ENCODE measurements around the gene SPIN1. TPM values are rescaled to one million over a fixed set of nuclear protein-coding genes. Genes with fewer than 3 reads are reported as not detected.
A peak's percentile ranks its signal among the peaks of the same experiment; 100 is the strongest.

Gene SPIN1
- total RNA-seq, 2 donors from 2014 or later = 55.6 to 56.3 TPM

DNA sequence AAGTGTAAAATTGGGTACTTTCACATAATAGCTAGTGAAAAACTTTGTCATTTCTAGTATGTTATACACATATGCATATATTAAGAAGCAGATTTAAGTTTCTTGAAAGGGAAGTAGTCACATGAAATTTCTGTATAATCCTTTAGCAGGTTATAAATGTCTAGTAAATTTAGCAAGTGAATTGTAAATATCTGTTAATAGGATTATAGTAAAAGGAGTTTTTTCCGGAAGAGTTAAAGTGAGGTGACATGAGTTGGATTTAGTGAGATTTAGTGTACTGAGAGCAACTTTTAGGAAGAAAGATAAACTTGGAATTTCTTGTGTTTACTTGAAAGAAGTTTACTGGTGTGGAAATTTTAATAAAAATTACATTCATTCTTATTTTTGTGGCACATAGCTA, 38.4 kb downstream of the SPIN1 start:
- DNase-seq (no peak), ATAC-seq (no peak)
- intact Hi-C loops (cut with DNase I) = no loop called here

DNA sequence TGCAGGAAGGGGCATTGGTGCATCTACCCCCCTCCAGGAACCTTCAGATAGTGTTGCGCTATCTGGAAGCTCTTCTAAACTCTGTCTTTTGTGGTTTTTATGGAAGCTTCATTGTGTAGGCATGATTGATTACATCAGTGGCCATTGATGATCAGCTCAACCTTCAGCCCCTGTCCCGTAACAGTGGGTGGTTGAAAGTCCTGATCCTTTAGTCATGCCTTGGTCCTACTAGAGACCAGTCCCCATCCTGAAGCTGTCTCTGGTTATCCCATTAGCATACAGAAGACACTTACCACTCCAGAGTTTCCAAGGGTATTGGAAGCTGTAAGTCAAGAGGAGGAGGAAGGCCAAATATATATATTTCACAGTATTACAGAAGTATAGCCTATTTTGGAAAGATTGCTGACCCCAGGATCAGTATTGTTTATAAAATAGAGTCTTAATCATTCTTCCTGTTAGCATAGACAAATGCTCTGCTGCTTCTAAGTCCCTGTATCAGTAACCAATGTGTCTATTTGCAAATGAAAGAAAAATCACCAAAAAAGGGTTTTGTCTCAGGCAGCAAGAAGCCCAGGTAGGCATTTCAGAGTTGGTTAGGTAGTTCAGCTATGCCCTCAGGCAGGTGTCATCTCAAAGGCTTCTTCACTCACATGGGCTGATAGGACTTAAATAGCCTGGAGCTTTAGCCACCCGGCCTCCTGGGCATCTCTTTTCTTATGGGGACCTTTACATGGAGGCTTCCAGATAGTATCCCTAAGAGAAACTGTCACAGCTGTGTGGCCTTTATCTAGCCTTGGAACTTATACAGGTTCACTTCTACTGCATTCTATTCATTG, 41.6 kb downstream of the SPIN1 start:
- ATAC-seq (no peak), DNase-seq (no peak)
- intact Hi-C loops (cut with DNase I) = no loop called here

DNA sequence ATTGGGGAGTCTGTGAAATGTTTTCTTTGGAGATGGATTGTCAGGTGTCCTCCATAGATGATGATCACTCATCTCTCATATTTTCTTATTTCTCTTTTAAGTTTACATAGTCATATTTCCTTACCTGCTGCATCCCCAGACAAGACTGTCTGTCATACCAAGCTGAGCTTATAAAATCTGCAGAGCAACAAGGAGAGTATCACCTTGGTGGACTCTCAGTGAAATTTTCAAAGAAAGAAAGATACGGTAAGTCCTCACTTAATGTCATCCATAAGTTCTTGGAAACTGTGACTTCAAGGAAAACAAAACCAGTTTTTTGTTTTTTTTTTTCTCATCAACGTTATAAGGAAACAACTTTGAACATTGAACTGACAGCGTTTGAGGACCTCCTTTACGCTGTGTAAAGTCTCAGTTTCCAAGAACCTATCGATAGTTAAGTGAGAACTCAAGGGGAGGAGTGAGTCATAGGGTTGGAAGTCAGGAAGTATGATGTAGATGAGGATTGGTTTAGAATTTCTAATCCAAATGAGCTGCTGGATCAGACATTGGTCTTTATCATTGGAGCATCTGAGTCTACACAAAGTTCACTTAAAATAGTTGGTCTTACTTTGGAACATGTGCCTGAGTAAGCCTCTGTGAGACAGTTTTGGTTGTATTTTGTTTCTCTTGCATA, 45.5 kb downstream of the SPIN1 start:
- intact Hi-C loops (cut with DNase I) = no loop called here
- ATAC-seq (no peak), DNase-seq (no peak)

DNA sequence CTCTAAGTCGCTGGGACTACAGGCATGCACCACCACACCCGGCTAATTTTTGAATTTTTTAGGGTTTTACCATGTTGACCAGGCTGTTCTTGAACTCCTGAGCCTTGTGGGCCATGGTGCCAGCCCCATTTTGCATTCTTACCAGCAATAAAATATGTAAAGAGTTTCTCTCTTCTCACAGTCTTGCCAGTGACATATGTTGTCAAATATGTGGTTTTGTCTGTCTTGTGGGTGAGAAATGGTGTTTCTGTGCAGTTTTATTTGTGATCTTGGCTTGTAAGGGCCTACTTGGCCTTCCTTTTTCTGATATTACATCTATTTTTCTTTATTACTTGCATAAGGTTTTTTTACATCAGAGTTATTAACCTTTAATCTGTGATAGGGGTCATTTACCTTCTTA, 47.1 kb downstream of the SPIN1 start:
- DNase-seq = no peak
- ATAC-seq = no peak
- intact Hi-C loops (cut with DNase I) = no loop called here

DNA sequence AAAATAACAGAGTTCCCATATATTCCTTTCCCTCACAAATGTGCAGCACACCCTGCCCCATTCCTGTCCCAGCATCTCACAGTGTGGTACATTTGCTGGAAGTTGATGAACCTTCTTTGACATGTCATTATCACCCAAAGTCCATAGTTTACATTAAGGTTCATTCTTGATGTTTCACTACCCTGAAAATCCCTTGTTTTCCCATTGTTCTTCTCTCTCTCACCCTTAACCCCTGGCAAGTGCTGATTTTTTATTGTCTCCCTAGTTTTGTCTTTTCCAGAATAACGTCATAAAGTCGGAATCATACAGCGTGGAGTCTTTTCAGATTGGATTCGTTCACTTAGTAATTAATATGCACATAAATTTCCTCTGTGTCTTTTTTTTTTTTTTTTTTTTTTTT, 48.1 kb downstream of the SPIN1 start:
- intact Hi-C loops (cut with DNase I) = no loop called here
- ATAC-seq (no peak), DNase-seq (no peak)

DNA sequence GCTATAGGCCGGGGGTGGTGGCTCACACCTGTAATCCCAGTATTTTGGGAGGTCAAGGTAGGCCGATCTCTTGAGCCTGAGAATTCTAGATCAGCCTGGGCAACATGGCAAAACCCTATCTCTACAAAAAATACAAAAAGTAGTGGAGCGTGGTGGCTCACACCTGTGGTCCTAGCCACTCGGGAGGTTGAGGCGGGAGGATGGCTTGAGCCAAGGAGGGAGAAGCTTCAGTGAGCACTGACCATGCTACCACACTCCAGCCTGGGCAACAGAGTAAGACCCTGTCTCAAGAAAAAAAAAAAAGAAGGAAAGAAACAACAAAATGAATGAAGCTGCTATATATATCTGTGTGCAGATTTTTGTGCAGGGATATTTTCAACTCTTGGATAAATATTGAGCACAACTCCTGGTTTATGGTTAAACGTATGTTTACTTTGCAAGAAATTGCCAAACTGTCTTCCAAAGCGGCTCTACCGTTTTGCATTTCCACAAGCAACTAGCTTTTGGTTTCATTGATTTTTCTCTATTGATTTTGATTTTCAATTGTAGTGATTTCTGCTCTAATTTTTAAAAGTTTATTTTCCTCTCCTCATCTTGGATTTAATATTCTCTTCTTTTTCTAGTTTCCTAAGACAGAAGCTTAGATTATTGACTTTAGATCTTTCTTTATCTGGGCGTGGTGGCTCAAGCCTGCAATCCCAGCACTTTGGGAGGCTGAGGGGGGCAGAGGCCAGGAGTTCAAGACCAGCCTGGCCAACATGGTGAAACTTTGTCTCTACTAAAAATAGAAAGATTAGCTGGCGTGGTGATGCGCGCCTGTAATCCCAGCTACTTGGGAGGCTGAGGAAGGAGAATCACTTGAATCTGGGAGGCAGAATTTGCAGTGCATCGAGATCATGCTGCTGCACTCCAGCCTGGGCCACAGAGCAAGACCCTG, 49.2 kb downstream of the SPIN1 start:
- intact Hi-C loops (cut with DNase I) = no loop called here
- ATAC-seq = no peak
- DNase-seq = no peak

DNA sequence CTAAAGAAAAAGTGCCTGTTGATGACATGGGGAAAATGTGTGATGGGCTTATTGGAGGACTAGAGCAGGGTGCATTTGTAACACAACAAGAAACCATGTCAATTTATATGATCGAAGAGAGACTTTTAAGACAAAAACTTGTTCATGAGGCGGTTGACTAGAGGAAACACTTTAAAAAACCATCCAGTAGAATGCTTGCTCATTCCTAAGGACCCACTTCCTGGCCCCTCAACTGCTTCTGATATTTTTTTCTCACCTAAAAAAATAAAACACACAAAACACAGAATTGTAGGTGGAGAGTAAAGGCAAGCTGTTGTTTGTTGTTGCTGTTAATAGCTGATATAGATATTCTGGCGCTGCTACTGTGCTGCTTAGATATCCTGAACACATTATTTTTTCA, 50.6 kb downstream of the SPIN1 start:
- DNase-seq (no peak), ATAC-seq (no peak)
- intact Hi-C loops (cut with DNase I) = no loop called here

DNA sequence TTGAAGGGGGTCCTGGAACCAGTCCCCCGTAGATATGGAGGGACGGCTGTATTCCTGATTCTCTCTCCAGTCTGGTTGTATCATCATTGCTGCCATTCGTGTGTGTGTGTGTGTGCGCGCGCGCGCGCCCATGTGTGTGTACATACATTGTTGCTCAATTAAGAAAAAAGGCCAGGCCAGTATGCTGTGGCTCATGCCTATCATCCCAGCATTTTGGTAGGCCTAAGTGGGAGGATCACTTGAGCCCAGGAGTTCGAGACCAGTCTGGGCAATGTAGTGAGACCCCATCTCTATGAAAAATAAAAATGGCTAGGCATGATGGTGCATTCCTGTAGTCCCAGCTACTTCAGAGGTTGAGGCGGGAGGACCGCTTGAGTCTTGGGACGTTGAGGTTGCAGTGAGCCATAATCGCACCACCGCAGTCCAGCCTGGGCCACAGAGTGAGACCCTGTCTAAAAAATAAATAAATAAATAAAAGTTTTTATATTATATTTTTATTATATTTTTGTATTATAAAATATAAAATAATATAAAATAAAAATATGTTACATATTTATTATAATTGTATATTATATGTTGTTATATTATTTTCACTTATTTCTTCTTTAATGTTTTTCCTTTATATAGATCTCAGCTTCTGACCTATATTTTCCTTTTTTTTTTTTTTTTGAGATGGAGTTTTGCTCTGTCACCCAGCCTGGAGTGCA, 53.2 kb downstream of the SPIN1 start:
- ATAC-seq = no peak
- no peak for DNase-seq
- intact Hi-C loops (cut with DNase I) = no loop called here

DNA sequence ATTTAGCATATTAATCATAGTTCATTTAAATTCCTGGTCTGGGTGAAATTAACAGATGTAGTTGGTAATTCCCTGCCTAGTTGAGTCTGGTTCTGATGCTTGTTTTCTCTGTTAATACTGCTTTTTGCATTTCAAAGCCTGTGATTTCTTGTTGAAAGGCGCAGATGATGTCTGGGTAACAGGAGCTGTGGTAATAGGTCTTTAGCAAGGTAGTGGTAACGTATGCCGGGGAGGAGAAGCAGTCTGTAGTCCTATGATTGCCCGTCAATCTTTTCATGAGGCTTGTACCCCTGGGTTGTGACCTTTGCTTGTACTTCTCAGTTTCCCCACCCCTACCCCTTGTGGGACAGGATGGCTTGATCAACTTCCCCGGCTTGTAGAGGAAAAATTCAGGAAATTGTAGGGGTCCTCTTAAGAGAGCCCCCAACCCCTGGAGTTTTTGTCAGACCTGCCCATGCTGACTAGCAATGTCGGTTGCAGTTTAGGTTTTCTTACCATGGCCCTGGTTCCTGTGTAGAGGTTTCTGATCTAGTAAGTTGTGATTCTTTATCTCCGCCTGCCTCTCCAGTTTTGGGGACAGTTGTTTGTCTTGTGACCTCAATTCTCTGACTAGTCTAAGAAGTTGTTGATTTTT, 55.4 kb downstream of the SPIN1 start:
- DNase-seq = no peak
- intact Hi-C loops (cut with DNase I) = no loop called here
- ATAC-seq = no peak

DNA sequence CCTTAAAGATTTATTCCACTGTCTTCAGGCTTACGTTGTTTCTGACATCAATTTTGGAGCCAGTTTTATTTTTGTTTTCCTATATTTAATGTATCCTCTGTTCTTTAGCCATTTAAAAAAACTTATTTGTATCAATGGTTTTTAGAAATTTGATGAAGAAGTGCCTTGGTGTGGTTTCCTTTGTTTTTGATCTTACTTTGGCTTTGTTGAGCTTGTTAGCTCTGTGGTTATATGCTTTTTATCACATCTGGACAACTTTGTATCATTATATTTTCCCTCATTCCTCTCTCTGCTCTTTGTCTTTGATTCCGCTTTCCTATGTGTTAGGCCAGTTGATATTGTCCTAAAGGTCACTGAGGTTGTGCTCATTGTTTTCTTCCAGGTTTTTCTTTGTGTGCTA, 58.5 kb downstream of the SPIN1 start:
- ATAC-seq = no peak
- no peak for DNase-seq
- intact Hi-C loops (cut with DNase I) = no loop called here

DNA sequence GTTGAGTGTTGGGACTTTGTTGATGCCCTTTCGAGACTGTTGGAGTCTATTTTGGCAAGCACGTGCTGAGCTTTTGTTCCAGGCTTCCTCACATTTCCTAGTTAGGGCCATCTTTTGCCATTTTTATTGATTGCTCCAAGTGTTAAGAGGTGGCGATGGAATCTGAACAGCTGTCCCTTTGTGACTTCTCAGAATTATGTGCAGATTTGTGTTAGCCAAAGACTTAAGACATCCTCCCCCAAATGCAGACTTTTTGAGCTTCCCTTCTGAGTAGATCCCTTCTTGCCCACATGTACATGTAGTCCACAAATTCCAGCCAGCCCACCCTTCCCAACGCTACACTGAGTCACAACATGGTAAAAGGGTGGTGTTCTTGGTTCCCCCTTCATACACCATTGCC, 59.2 kb downstream of the SPIN1 start:
- DNase-seq (no peak), ATAC-seq (no peak)
- intact Hi-C loops (cut with DNase I) = no loop called here

DNA sequence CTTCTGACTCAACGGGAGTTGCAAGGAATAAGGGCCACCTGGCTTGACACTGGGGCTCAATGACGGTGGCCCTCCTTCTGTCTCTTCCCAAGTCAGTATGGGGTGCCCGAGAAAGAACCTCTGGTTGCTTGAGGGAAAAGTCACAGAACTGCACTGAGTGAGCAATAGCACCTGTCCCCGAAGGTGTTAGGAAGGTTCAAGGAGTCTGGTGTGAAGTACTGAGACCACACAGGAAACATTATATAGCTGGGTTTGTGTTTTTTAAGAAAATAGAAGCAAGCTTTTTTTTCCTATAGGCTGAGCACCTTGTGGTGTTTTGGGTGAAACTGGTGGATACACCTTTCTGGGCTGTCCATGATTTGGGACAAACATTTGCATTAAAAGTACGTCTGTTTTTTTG, 62.9 kb downstream of the SPIN1 start:
- ATAC-seq (no peak), DNase-seq (no peak)
- intact Hi-C loops (cut with DNase I) = no loop called here

DNA sequence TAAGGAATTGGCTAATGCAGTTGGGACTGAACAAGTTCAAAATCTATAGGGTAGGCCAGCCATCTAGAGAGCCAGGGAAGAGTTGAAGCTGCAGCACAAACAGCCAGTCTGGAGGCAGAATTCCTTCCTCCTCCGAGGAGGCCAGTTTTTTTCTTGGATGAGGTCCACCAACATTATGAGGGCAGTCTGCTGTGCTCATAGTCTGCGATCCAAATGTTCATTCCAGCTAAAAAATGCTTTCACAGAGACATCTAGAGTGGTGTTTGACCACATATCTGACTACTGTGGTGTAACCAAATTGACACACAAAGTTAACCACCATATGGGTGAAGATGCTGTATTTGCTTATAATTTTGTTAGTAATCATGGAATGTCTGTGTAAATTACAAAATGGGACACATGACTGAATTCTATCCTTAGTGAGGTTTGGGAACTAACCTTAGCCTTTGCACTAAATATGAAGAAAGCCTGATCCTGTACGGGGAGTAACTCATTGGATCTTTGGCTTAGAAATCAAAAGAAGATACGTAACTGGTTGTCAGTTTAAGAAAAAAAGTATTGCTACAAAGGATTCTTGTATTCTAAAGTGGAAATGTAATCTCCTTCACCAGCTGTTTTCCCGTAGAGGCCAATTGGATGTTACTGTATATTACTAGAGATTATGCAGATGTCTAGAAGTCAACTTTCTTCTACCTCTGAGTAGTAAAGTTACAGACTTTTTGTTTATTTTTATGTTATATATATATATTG, 70.6 kb downstream of the SPIN1 start:
- ATAC-seq (peak; percentile 30 to 67), DNase-seq (no peak)
- intact Hi-C loops (cut with DNase I) = no loop called here

DNA sequence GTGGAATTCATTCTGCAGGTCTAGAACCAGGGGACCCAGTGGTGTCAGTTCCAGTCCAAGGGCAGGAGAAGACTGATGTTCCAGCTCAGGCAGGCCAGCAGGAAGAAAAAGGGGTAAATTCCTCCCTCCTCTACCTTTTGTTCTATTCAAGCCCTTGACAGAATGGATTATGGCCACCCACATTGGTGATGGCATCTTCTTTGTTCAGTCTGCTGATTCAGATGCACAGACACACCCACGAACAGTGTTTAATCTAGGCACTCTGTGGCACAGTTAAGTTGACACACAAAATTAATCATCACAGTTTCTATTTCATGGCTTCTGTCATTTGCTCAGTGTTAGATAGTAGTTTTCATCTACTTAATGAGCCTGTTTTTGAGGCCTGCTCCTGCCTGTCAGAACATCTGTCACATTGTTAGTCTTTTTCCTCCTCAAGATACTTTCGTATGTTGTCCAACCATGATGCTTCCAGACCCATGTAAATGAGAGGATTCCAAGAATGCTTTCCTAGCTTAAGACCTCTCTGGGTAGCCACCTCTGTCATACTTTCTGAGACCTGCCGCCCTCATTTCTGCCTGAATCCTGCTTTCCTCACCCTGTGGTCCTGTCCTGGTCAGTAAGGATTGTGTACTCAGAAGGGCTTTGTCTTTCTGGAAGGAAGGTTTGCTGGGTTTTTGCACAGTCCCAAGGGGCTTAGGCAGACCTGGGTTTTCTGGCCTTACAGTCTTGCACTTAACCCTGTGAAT, 72.5 kb downstream of the SPIN1 start:
- ATAC-seq = no peak
- no peak for DNase-seq
- intact Hi-C loops (cut with DNase I) = no loop called here

DNA sequence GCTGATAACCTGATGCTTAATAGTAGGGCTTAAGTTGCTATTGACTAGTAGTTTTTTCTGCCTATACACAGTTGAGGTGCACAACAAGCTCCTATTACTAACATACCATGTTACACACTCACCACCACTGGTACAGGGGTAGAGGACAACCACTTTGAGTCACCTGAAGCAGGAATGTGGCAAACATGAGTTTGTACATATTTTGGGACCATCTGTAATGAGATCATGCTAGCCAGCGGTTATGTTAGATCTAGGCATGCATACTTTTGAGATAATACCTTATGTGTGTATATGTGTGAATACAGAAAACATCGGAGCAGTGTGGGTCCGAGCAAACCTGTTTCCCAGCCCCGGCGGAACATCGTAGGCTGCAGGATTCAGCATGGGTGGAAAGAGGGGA, 73.9 kb downstream of the SPIN1 start:
- ATAC-seq (no peak), DNase-seq (no peak)
- intact Hi-C loops (cut with DNase I) = no loop called here

DNA sequence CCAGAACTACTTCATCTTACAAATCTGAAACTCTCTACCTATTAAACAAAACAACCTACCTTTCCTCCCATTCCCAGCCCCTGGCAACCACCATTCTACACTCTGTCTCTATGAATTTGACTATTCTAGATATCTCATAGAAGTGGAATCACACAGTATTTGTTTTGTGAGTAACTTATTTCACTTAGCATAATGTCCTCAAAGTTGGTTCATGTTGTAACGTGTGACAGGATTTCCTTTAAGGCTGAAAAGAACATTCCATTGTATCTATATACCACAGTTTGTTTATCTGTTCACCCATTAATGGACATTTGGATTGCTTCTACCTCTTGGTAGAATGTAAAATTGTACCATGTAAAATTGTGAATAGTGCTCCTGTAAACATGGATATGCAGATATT, 76.6 kb downstream of the SPIN1 start:
- ATAC-seq = no peak
- no peak for DNase-seq
- intact Hi-C loops (cut with DNase I) = no loop called here

DNA sequence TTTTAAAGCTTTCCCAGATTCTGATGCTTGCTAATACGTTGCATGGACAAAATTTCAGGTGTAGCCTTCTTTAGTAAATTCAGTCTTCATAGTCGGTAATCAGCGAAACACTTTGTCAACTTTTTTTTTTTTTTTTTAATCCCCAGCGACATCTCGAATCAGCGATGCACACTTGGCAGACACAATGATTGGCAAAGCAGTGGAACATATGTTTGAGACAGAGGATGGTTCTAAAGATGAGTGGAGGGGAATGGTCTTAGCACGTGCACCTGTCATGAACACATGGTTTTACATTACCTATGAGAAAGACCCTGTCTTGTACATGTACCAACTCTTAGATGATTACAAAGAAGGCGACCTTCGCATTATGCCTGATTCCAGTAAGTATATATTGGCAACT, 80.0 kb downstream of the SPIN1 start:
- no peak for ATAC-seq
- DNase-seq = no peak
- intact Hi-C loops (cut with DNase I) = no loop called here
